Neural cell (in vitro differentiated cells): Measurements from ENCODE around the gene SCGB1C2. TPM values are rescaled to one million over a fixed set of nuclear protein-coding genes. Genes with fewer than 3 reads are reported as not detected.

ENCODE experiments used
- H2AFZ ChIP-seq: fragments of 200-600, 300-800 bp; sonication (generic), shearing (Covaris generic); 2 replicates; pipeline ENCODE4 v1.6.0; 2014; ENCODE audit warnings: low read depth, mild to moderate bottlenecking, antibody characterized with exemption, low read length, moderate library complexity
- H3F3A ChIP-seq: fragments of 200-600 bp; shearing (Covaris generic); 2 replicates; pipeline ENCODE4 v1.6.1; 2016; ENCODE audit warnings: mild to moderate bottlenecking, moderate library complexity, mixed read lengths, antibody characterized with exemption, low read length; ENCODE audit not compliant: insufficient read depth, poor library complexity, severe bottlenecking
- H3K27ac ChIP-seq: fragments of 200-600, 300-800 bp; sonication (generic), shearing (Covaris generic); 2 replicates; pipeline ENCODE4 v1.5.1; 2014; ENCODE audit warnings: mild to moderate bottlenecking, low read length, moderate library complexity
- H3K27me3 ChIP-seq: fragments of 300-800, 200-600 bp; sonication (generic), shearing (Covaris generic); 2 replicates; pipeline ENCODE4 v1.6.0; 2014; ENCODE audit warnings: mild to moderate bottlenecking, low read depth, low read length, moderate library complexity; ENCODE audit not compliant: insufficient read depth
- H3K36me3 ChIP-seq: fragments of 300-800, 200-600 bp; sonication (generic), shearing (Covaris generic); 2 replicates; pipeline ENCODE4 v1.5.1; 2014; ENCODE audit warnings: mild to moderate bottlenecking, antibody characterized with exemption, low read length, moderate library complexity; ENCODE audit not compliant: insufficient read depth
- H3K4me2 ChIP-seq: fragments of 300-800, 200-600 bp; sonication (generic), shearing (Covaris generic); 2 replicates; pipeline ENCODE4 v1.6.0; 2014; ENCODE audit warnings: mild to moderate bottlenecking, low read length
- H3K4me3 ChIP-seq: fragments of 300-800, 200-600 bp; sonication (generic), shearing (Covaris generic); 2 replicates; pipeline ENCODE4 v1.5.1; 2014; ENCODE audit warnings: mild to moderate bottlenecking, low read length, moderate library complexity
- H3K79me2 ChIP-seq: fragments of 200-600 bp; shearing (Covaris generic); replicated peaks from 2 replicates; pipeline ENCODE4 v1.6.0; 2014; ENCODE audit warnings: mild to moderate bottlenecking, low read length, moderate library complexity; ENCODE audit not compliant: insufficient read depth
- H3K9ac ChIP-seq: fragments of 300-800, 200-600 bp; sonication (generic), shearing (Covaris generic); 2 replicates; pipeline ENCODE4 v1.6.1; 2016; ENCODE audit warnings: mild to moderate bottlenecking, low read length, mixed read lengths
- H3K9me2 ChIP-seq: fragments of 200-600 bp; shearing (Covaris generic); 2 replicates; pipeline ENCODE4 v1.6.1; 2016; ENCODE audit warnings: mild to moderate bottlenecking, low read length, mixed read lengths; ENCODE audit not compliant: insufficient read depth
- H3K9me3 ChIP-seq: fragments of 200-600, 300-800 bp; sonication (generic), shearing (Covaris generic); 2 replicates; pipeline ENCODE4 v1.6.1; 2016; ENCODE audit warnings: mild to moderate bottlenecking, mixed run types, low read length, moderate library complexity, mixed read lengths
- H4K20me1 ChIP-seq: fragments of 200-600 bp; shearing (Covaris generic); 2 replicates; pipeline ENCODE4 v1.6.1; 2016; ENCODE audit warnings: mild to moderate bottlenecking, mixed run types; ENCODE audit not compliant: insufficient read depth
- CTCF ChIP-seq: fragments of 450-650 bp; IDR thresholded peaks from 2 replicates; pipeline ENCODE4 v1.5.1; 2014; ENCODE audit warnings: antibody characterized with exemption, mild to moderate bottlenecking, moderate library complexity; ENCODE audit not compliant: poor library complexity, severe bottlenecking
- EP300 ChIP-seq: fragments of 450-650 bp; conservative IDR thresholded peaks from 2 replicates; pipeline ENCODE4 v1.6.1; 2014; ENCODE audit warnings: antibody characterized with exemption, mild to moderate bottlenecking, moderate library complexity; ENCODE audit not compliant: poor library complexity, severe bottlenecking
- EZH2 ChIP-seq: fragments of 200-600, 300-800 bp; shearing (Covaris generic), sonication (generic); IDR thresholded peaks from 2 replicates; pipeline ENCODE4 v1.6.1; 2014; ENCODE audit warnings: antibody characterized with exemption, low read length, borderline replicate concordance, mild to moderate bottlenecking; ENCODE audit not compliant: insufficient read depth, poor library complexity, severe bottlenecking
- MXI1 ChIP-seq: fragments of 450-650 bp; conservative IDR thresholded peaks from 2 replicates; pipeline ENCODE4 v1.6.1; 2014; ENCODE audit warnings: antibody characterized with exemption, mild to moderate bottlenecking; ENCODE audit not compliant: poor library complexity, severe bottlenecking
- POLR2AphosphoS5 ChIP-seq: IDR thresholded peaks from 2 replicates; pipeline ENCODE4 v1.6.1; 2012
- RAD21 ChIP-seq: fragments of 450-650 bp; conservative IDR thresholded peaks from 2 replicates; pipeline ENCODE4 v1.6.1; 2014; ENCODE audit warnings: antibody characterized with exemption, mild to moderate bottlenecking, moderate library complexity
- REST ChIP-seq: IDR thresholded peaks from 2 replicates; pipeline ENCODE4 v1.6.1; 2012; ENCODE audit warnings: borderline replicate concordance
- SMC3 ChIP-seq: fragments of 450-650 bp; conservative IDR thresholded peaks from 2 replicates; pipeline ENCODE4 v1.6.1; 2014; ENCODE audit warnings: antibody characterized with exemption, mild to moderate bottlenecking, moderate library complexity; ENCODE audit not compliant: poor library complexity
- TAF1 ChIP-seq: IDR thresholded peaks from 2 replicates; pipeline ENCODE4 v1.6.1; 2012; ENCODE audit warnings: low read depth
- polyA plus RNA-seq: library from polyadenylated mRNA; depleted of rRNA; stranded (reverse); fragments of >200 nt; gene quantifications from 2 replicates; pipeline ENCODE4 v1.2.3, GENCODE V29; 2014

Gene SCGB1C2
- polyA plus RNA-seq, 1 donor from 2014 or later, result not detected

GRCh38 chr17:147796-148740, 10.7 kb downstream of the SCGB1C2 start:
- TF ChIP-seq EZH2 (no peak), CTCF (no peak), MXI1 (no peak), RAD21 (no peak)
- Histone ChIP-seq H3K9ac (no peak overlapping the region), H3K27ac (no peak overlapping the region), H4K20me1 (no peaks in the 10 kb centered on the region), H3K4me3 (no peak overlapping the region), H3F3A (no peaks in the 10 kb centered on the region), H3K9me2 (no peaks in the 10 kb centered on the region), H3K36me3 (no peaks in the 10 kb centered on the region), H3K4me2 (no peak overlapping the region), H2AFZ (no peak overlapping the region), H3K27me3 (no peaks in the 10 kb centered on the region), H3K79me2 (no peaks in the 10 kb centered on the region), H3K9me3 (no peaks in the 10 kb centered on the region)

- Histone ChIP-seq H4K20me1 (no peaks in the 10 kb centered on the region), H3K27ac (no peak overlapping the region), H3K9ac (no peak overlapping the region), H3K27me3 (no peaks in the 10 kb centered on the region), H3K79me2 (no peaks in the 10 kb centered on the region), H2AFZ (no peak overlapping the region), H3F3A (no peaks in the 10 kb centered on the region), H3K9me2 (no peaks in the 10 kb centered on the region), H3K9me3 (no peaks in the 10 kb centered on the region), H3K4me3 (no peak overlapping the region), H3K4me2 (no peak overlapping the region), H3K36me3 (no peaks in the 10 kb centered on the region)
- TF ChIP-seq REST, result no peak
- no peak for TF ChIP-seq CTCF
- no peak for TF ChIP-seq TAF1
- no peak for TF ChIP-seq EP300
- no peak for TF ChIP-seq SMC3
- TF ChIP-seq POLR2AphosphoS5, result no peak
- no peak for TF ChIP-seq EZH2
- no peak for TF ChIP-seq RAD21
- no peak for TF ChIP-seq MXI1
Measured at GRCh38 chr17:148757-149156, 11.4 kb downstream of the SCGB1C2 start.
